Fibroblast of lung (primary cell): Measurements from ENCODE around the gene TOPORS.

Experiments
- EZH2 ChIP-seq: IDR thresholded peaks from 2 replicates; pipeline ENCODE4 v1.5.1; 2012; ENCODE audit warnings: low read length, control low read depth, mild to moderate bottlenecking; ENCODE audit errors: missing control alignments
- TF ChIP-seq, protein P1 (sequence below), 2 donors: IDR thresholded peaks in 1 of 2; conservative IDR thresholded peaks in 1 of 2; 1 replicate in 1 of 2; 2 replicates in 1 of 2; pipeline ENCODE4 v1.5.1; 2011 to 2012; ENCODE audit warnings: low read length in 2 of 2, control low read depth in 1 of 2, inconsistent platforms in 1 of 2, low read depth in 1 of 2, mild to moderate bottlenecking in 1 of 2

DNA sequence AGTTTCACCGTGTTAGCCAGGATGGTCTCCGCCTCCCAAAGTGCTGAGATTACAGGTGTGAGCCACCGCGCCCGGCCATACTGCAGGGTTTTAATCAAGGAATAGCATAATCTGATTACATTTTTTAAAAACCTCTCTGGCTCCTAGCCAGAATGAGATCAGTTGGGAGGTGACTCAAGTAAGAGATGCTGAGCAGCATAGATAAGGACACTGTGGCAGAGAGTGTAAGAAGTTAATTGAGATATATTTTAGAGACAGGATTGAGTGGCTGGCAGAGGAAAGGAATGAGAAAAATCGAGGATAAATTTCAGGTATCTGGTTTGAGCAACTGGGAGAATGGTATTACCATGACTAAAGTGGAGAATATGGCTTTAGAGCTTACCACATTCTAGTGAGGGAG lies 19.1 kb downstream of the TOPORS start:
- no peak for TF ChIP-seq EZH2
- TF ChIP-seq, protein P1, sequence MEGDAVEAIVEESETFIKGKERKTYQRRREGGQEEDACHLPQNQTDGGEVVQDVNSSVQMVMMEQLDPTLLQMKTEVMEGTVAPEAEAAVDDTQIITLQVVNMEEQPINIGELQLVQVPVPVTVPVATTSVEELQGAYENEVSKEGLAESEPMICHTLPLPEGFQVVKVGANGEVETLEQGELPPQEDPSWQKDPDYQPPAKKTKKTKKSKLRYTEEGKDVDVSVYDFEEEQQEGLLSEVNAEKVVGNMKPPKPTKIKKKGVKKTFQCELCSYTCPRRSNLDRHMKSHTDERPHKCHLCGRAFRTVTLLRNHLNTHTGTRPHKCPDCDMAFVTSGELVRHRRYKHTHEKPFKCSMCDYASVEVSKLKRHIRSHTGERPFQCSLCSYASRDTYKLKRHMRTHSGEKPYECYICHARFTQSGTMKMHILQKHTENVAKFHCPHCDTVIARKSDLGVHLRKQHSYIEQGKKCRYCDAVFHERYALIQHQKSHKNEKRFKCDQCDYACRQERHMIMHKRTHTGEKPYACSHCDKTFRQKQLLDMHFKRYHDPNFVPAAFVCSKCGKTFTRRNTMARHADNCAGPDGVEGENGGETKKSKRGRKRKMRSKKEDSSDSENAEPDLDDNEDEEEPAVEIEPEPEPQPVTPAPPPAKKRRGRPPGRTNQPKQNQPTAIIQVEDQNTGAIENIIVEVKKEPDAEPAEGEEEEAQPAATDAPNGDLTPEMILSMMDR (conservative IDR thresholded peaks at IDR 0.05 in 1 of 2, IDR thresholded peaks at IDR 0.05 in 1 of 2; ENCODE audit: low read depth in 1 of 2, low read length in 2 of 2) = no peak
